Measurements from ENCODE around the gene RRP7A. TPM values are rescaled to one million over a fixed set of nuclear protein-coding genes. Genes with fewer than 3 reads are reported as not detected.
"Not testable (repeated sequence)": the region's sequence is repeated elsewhere in the genome, so short reads cannot be mapped to it uniquely, and the experiment has no call there.

The RRP7A gene
- total RNA-seq, 4 donors from 2014 or later = 19.1 to 35.1 (median 26.1) TPM

GRCh38 chr22:42562279-42562678 is 42.7 kb upstream of the RRP7A start:
- Histone ChIP-seq H3K27ac (no peak overlapping the region), H3K27me3 (no peaks in the 10 kb centered on the region), H3K4me3 (no peak overlapping the region), H3K36me3 (peaks cover 0 to 5% (median 0%) of the 10 kb centered on the region in 3 donors), H3K4me1 (peaks cover 3 to 32% (median 4%) of the 10 kb centered on the region in 3 donors), H3K9me3 (no peaks in the 10 kb centered on the region)
- intact Hi-C loops (cut with DNase I) = no loop called here
- no peak for DNase-seq
- TF ChIP-seq POLR2A (IDR thresholded peaks at IDR 0.05) (no peak), CTCF (IDR thresholded peaks at IDR 0.05) (no peak)
- WGBS, 2 donors = 59 to 73% methylated on average over 5 of the region's 8 CpGs

- DNase-seq = no peak
- 20 to 39% methylated on average over 2 to 3 of the region's 5 CpGs for WGBS, 2 donors
- intact Hi-C loops (cut with DNase I) = no loop called here
- TF ChIP-seq POLR2A (IDR thresholded peaks at IDR 0.05) (no peak), CTCF (IDR thresholded peaks at IDR 0.05) (no peak)
- no peak overlapping the region for H3K4me3 ChIP-seq
- H3K4me1 ChIP-seq = peaks cover 3 to 32% (median 4%) of the 10 kb centered on the region in 3 donors
- H3K9me3 ChIP-seq = no peaks in the 10 kb centered on the region
- peaks cover 0 to 5% (median 0%) of the 10 kb centered on the region in 3 donors for H3K36me3 ChIP-seq
- no peak overlapping the region for H3K27ac ChIP-seq
- no peaks in the 10 kb centered on the region for H3K27me3 ChIP-seq
These were observed 42.3 kb upstream of the RRP7A start for GRCh38 chr22:42561856-42562255.

GRCh38 chr22:42560781-42561180 is 41.2 kb upstream of the RRP7A start:
- no peak for DNase-seq
- Histone ChIP-seq H3K36me3 (peaks cover 0 to under 1% (median 0%) of the 10 kb centered on the region in 3 donors), H3K27me3 (no peaks in the 10 kb centered on the region), H3K4me3 (no peak overlapping the region), H3K9me3 (no peaks in the 10 kb centered on the region), H3K27ac (peak overlapping the region in 2 of 4 donors; percentile 19 to 54), H3K4me1 (peaks cover 3 to 32% (median 4%) of the 10 kb centered on the region in 3 donors)
- TF ChIP-seq POLR2A (IDR thresholded peaks at IDR 0.05) = no peak
- TF ChIP-seq CTCF (IDR thresholded peaks at IDR 0.05) = peak in 4 of 6 experiments; percentile 23 to 56 (median 30)
- intact Hi-C loops (cut with DNase I) = no loop called here
- 23 to 68% methylated on average over 3 to 5 of the region's 7 CpGs for WGBS, 2 donors

GRCh38 chr22:42560381-42560780 is 40.8 kb upstream of the RRP7A start:
- Histone ChIP-seq H3K27ac (peak overlapping the region in 2 of 4 donors; percentile 19 to 54), H3K4me3 (no peak overlapping the region), H3K36me3 (no peaks in the 10 kb centered on the region), H3K27me3 (no peaks in the 10 kb centered on the region), H3K9me3 (no peaks in the 10 kb centered on the region), H3K4me1 (peaks cover 3 to 32% (median 4%) of the 10 kb centered on the region in 3 donors)
- whole genome bisulfite sequencing, 2 donors = 26 to 45% methylated on average over 4 to 6 of the region's 8 CpGs
- intact Hi-C loops (cut with DNase I) = no loop called here
- no peak for DNase-seq
- TF ChIP-seq POLR2A (IDR thresholded peaks at IDR 0.05) (no peak), CTCF (IDR thresholded peaks at IDR 0.05) (no peak)

GRCh38 chr22:42553475-42554361 is 34.1 kb upstream of the RRP7A start, which contains the start of gene SERHL2:
SERHL2 (plus strand) TSS chr22:42553956; CDS start chr22:42554021, 65 bp downstream.
- Histone ChIP-seq H3K4me3 (peak within 1 kb of the TSS; percentile 28 to 73 (median 56)), H3K27ac (peak within 1 kb of the TSS; percentile 8 to 61 (median 52)), H3K9me3 (no peaks in the 10 kb centered on the region), H3K27me3 (peaks cover 0 to 6% (median 0%) of the 10 kb centered on the region in 4 donors), H3K4me1 (peaks cover 3 to 19% (median 6%) of the 10 kb centered on the region in 3 donors), H3K36me3 (no peaks in the 10 kb centered on the region)
- 4 to 14% methylated on average over 5 to 27 of the region's 75 CpGs for WGBS, 2 donors
- DNase-seq = no peak
- no peak for TF ChIP-seq CTCF (IDR thresholded peaks at IDR 0.05)
- TF ChIP-seq POLR2A (IDR thresholded peaks at IDR 0.05) = peak in 1 of 4 donors; percentile 32
- intact Hi-C loops (cut with DNase I) = no loop called here

- WGBS, 2 donors = 19 to 60% methylated on average over 4 to 6 of the region's 6 CpGs
- DNase-seq; H3K9me3 ChIP-seq; H3K27me3 ChIP-seq; H3K36me3 ChIP-seq; H3K27ac ChIP-seq; intact Hi-C loops (cut with DNase I): not testable (repeated sequence)
- Histone ChIP-seq H3K4me1 (peaks cover 3 to 19% (median 6%) of the 10 kb centered on the region in 3 donors), H3K4me3 (peak overlapping the region in 1 of 4 donors; percentile 12)
These were observed 32.7 kb upstream of the RRP7A start for GRCh38 chr22:42552294-42552647.

All from esophagus squamous epithelium (tissue), 5 donors.